C4-2B (cell line): ENCODE measurements around the gene NAV1.
"Not testable (repeated sequence)": the region's sequence is repeated elsewhere in the genome, so short reads cannot be mapped to it uniquely, and the experiment has no call there.

Experiments
- H3K27ac ChIP-seq: fragments of 450-650 bp; 2 replicates; pipeline ENCODE4 v1.5.1; 2017
- ZFX ChIP-seq: fragments of 450-650 bp; IDR thresholded peaks from 2 replicates; pipeline ENCODE4 v1.6.1; 2017
- TF ChIP-seq, protein P1 (sequence below): fragments of 450-650 bp; conservative IDR thresholded peaks from 2 replicates; pipeline ENCODE4 v1.5.1; 2017; ENCODE audit warnings: mild to moderate bottlenecking

NAV1 gene

GRCh38 chr1:201539561-201540431 lies 869 bp downstream of the NAV1 start:
- TF ChIP-seq, protein P1, sequence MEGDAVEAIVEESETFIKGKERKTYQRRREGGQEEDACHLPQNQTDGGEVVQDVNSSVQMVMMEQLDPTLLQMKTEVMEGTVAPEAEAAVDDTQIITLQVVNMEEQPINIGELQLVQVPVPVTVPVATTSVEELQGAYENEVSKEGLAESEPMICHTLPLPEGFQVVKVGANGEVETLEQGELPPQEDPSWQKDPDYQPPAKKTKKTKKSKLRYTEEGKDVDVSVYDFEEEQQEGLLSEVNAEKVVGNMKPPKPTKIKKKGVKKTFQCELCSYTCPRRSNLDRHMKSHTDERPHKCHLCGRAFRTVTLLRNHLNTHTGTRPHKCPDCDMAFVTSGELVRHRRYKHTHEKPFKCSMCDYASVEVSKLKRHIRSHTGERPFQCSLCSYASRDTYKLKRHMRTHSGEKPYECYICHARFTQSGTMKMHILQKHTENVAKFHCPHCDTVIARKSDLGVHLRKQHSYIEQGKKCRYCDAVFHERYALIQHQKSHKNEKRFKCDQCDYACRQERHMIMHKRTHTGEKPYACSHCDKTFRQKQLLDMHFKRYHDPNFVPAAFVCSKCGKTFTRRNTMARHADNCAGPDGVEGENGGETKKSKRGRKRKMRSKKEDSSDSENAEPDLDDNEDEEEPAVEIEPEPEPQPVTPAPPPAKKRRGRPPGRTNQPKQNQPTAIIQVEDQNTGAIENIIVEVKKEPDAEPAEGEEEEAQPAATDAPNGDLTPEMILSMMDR: no peak
- no peak for TF ChIP-seq ZFX
- H3K27ac ChIP-seq: no peak overlapping the region

GRCh38 chr1:201540846-201541735 lies 2.2 kb downstream of the NAV1 start:
- TF ChIP-seq, protein P1: no peak
- TF ChIP-seq ZFX: no peak
- H3K27ac ChIP-seq: no peak overlapping the region

DNA sequence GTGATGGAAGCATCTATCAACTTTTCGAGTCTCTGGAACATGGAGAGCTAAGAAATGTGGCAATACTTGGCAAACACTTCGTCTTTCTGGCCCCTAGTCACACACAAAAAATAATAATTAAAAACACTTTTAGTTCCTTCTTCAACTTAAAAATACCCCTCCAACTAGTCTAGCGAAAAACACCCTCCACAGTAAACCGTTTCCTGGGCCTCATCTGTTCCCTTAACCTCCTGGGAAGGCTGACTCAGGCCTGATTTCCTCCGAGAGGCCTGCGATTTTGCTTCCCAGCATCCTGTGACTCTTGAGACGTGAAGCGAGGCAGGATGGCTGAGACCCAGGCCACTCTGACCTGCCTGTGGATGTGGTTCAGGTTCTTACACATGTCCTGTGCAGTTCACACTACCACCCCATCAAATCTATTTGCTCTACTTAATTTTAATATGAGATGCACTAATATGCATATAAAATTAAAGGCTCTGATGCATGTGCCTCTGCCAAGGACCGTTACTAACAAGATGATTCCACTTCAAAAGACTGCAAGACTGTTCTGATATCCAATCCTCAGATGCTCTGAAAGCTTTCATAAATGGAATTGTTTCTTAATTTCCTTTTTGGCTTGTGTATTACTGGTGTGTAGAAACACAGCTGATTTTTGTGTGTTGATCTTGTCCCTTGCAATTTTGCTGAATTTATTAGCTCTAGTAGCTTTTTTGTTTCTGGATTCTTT lies 3.5 kb downstream of the NAV1 start:
- TF ChIP-seq, protein P1: no peak
- no peak for TF ChIP-seq ZFX
- H3K27ac ChIP-seq: no peak overlapping the region

- no peak for TF ChIP-seq ZFX
- TF ChIP-seq, protein P1: no peak
- no peak overlapping the region for H3K27ac ChIP-seq
Measured at GRCh38 chr1:201543871-201544642, 5.1 kb downstream of the NAV1 start.

- H3K27ac ChIP-seq: no peak overlapping the region
Measured at GRCh38 chr1:201544710-201545109, 5.8 kb downstream of the NAV1 start.

DNA sequence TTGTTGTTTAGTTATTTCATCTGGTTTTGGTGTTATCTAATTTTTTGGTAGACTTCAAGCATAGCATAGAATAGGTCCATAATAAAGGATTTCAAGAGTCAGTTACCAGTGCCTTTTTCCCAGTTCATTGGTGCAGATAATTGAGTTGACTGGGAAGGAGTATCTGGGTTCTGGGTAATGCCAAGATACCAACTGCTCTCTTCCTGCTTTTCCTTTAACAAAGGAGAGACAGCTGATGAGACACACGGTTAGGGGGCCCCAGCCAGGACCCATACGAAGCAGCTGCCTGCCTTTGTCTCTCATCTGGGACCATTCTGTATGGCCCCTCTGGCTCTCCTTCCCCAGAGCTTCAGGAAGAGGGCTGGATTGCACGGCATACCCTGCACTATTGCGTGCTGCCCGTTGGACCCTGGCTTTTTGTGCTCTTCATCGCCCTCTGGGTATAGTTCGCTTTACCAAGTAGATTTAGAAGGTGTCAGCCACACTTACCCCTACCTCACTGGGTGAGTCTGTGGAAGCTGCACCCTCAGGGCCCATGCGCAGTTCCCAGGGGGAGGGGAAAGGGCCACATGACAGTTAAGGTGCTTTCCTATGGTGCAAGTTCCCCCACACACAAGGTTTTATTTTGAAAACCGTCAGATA lies 7.0 kb downstream of the NAV1 start:
- H3K27ac ChIP-seq: no peak overlapping the region
- TF ChIP-seq, protein P1: no peak
- no peak for TF ChIP-seq ZFX

More at GRCh38 chr1:201544710-201545109, 5.8 kb downstream of the NAV1 start:
- TF ChIP-seq, protein P1: no peak
- no peak for TF ChIP-seq ZFX

- H3K27ac ChIP-seq: not testable (repeated sequence)
Measured at GRCh38 chr1:201549522-201549921, 10.6 kb downstream of the NAV1 start.
